Measurements from ENCODE around the gene VWDE. TPM values are rescaled to one million over a fixed set of nuclear protein-coding genes. Genes with fewer than 3 reads are reported as not detected.

The VWDE gene
- total RNA-seq, 1 donor from 2014 or later = 9.8 TPM

- H3K27me3 Mint-ChIP-seq (ENCODE audit: insufficient read depth, low read depth) = peaks cover 6% of the 10 kb centered on the region
- no peak overlapping the region for H3K27ac Mint-ChIP-seq
Measured at GRCh38 chr7:12434012-12434642, 30.5 kb upstream of the VWDE start.

DNA sequence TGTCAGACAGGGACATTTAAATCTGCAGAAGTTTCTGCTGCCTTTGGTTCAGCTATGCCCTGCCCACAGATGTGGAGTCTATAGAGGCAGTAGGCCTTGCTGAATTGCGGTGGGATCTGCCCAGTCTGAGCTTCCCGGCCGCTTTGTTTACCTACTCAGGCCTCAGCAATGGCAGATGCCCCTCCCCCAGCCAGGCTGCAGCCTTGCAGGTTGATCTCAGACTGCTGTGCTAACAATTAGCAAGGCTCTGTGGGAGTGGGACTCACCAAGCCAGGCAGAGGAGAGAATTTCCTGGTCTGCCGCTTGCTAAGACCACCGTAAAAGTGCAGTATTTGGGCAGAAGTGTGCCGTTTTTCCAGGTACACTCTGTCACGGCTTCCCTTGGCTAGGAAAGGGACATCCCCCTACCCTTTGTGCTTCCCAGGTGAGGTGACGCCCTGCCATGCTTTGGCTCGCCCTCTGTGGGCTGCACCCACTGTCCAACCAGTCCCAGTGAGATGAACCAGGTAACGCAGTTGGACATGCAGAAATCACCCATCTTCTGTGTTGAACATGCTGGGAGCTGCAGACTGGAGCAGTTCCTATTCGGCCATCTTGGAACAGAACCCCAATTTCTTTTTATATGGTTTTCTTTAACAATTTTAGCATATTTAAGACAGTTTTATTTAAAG, 28.4 kb upstream of the VWDE start:
- Histone ChIP-seq H2AFZ (replicated peaks) (peak overlapping the region; percentile 90), H3K4me2 (peak overlapping the region; percentile 22), H3K9me3 (ENCODE audit: low read depth) (no peaks in the 10 kb centered on the region), H3K4me3 (no peak overlapping the region), H4K20me1 (ENCODE audit: low read depth) (no peaks in the 10 kb centered on the region), H3F3A (ENCODE audit: low read depth) (no peaks in the 10 kb centered on the region), H3K9ac (no peak overlapping the region), H3K27ac (no peak overlapping the region), H3K27me3 (no peaks in the 10 kb centered on the region), H3K4me1 (peaks cover 11% of the 10 kb centered on the region), H3K36me3 (no peaks in the 10 kb centered on the region), H3K79me2 (ENCODE audit: low read depth) (no peaks in the 10 kb centered on the region)
- TF ChIP-seq CTCF (IDR thresholded peaks at IDR 0.05) (no peak), EZH2 (IDR thresholded peaks at IDR 0.05) (no peak), EZH2phosphoT487 (IDR thresholded peaks at IDR 0.05) (no peak)
- DNase-seq (ENCODE audit: low spot score) = peak; percentile 45
- peaks cover 3% of the 10 kb centered on the region for H3K4me1 Mint-ChIP-seq
- no peak overlapping the region for H3K4me3 Mint-ChIP-seq
- H3K27ac Mint-ChIP-seq = no peak overlapping the region
- H3K9me3 Mint-ChIP-seq = peaks cover 16% of the 10 kb centered on the region
- H3K36me3 Mint-ChIP-seq = peaks cover 4% of the 10 kb centered on the region
- peaks cover 6% of the 10 kb centered on the region for H3K27me3 Mint-ChIP-seq (ENCODE audit: insufficient read depth, low read depth)

More at GRCh38 chr7:12434012-12434642, 30.5 kb upstream of the VWDE start:
- Mint-ChIP-seq H3K9me3 (peaks cover 4% of the 10 kb centered on the region), H3K36me3 (no peaks in the 10 kb centered on the region), H3K4me1 (peaks cover 3% of the 10 kb centered on the region), H3K4me3 (no peak overlapping the region)
- no peaks in the 10 kb centered on the region for H3K9me3 ChIP-seq (ENCODE audit: low read depth)
- no peak overlapping the region for H3K4me2 ChIP-seq
- H2AFZ ChIP-seq (replicated peaks) = no peak overlapping the region
- no peak overlapping the region for H3K9ac ChIP-seq
- peak; percentile 65 for TF ChIP-seq CTCF (IDR thresholded peaks at IDR 0.05)
- TF ChIP-seq EZH2 (IDR thresholded peaks at IDR 0.05) = no peak
- TF ChIP-seq EZH2phosphoT487 (IDR thresholded peaks at IDR 0.05) = no peak
- DNase-seq (ENCODE audit: low spot score) = no peak
- no peaks in the 10 kb centered on the region for H3K36me3 ChIP-seq
- H4K20me1 ChIP-seq (ENCODE audit: low read depth) = no peaks in the 10 kb centered on the region
- H3K27me3 ChIP-seq = no peaks in the 10 kb centered on the region
- no peak overlapping the region for H3K27ac ChIP-seq
- peaks cover 11% of the 10 kb centered on the region for H3K4me1 ChIP-seq
- no peak overlapping the region for H3K4me3 ChIP-seq
- H3F3A ChIP-seq (ENCODE audit: low read depth) = no peaks in the 10 kb centered on the region
- H3K79me2 ChIP-seq (ENCODE audit: low read depth) = no peaks in the 10 kb centered on the region

GRCh38 chr7:12425311-12425710, 21.6 kb upstream of the VWDE start:
- Mint-ChIP-seq H3K27me3 (ENCODE audit: insufficient read depth, low read depth) (peaks cover 2% of the 10 kb centered on the region), H3K4me3 (no peak overlapping the region), H3K4me1 (no peaks in the 10 kb centered on the region), H3K9me3 (peaks cover 23% of the 10 kb centered on the region), H3K27ac (no peak overlapping the region), H3K36me3 (peaks cover 4% of the 10 kb centered on the region)
- no peaks in the 10 kb centered on the region for H3K36me3 ChIP-seq
- TF ChIP-seq EZH2 (IDR thresholded peaks at IDR 0.05) (no peak), EZH2phosphoT487 (IDR thresholded peaks at IDR 0.05) (no peak), CTCF (IDR thresholded peaks at IDR 0.05) (no peak)
- H3K79me2 ChIP-seq (ENCODE audit: low read depth) = no peaks in the 10 kb centered on the region
- H2AFZ ChIP-seq (replicated peaks) = no peak overlapping the region
- H4K20me1 ChIP-seq (ENCODE audit: low read depth) = no peaks in the 10 kb centered on the region
- H3K27ac ChIP-seq = no peak overlapping the region
- DNase-seq (ENCODE audit: low spot score) = no peak
- no peaks in the 10 kb centered on the region for H3K9me3 ChIP-seq (ENCODE audit: low read depth)
- H3K4me3 ChIP-seq = no peak overlapping the region
- no peak overlapping the region for H3K4me2 ChIP-seq
- peaks cover 6% of the 10 kb centered on the region for H3F3A ChIP-seq (ENCODE audit: low read depth)
- no peak overlapping the region for H3K9ac ChIP-seq
- H3K4me1 ChIP-seq = peaks cover 8% of the 10 kb centered on the region
- no peaks in the 10 kb centered on the region for H3K27me3 ChIP-seq

Data from neural progenitor cell (in vitro differentiated cells).